Activated CD8-positive, alpha-beta memory T cell treated with anti-CD3 and anti-CD28 coated beads, Interleukin-2, amount 50 U/mL, for 24 hours (primary cell): ENCODE data around the gene PLIN4.
A peak's percentile ranks its signal among the peaks of the same experiment; 100 is the strongest.

ENCODE experiments used
- DNase-seq: peaks from one replicate; pipeline ENCODE4 v3.0.0-alpha.2; 2020; ENCODE audit errors: extremely low read depth

Gene PLIN4

GRCh38 chr19:4492337-4493103, 25.8 kb downstream of the PLIN4 start:
- no peak for DNase-seq

GRCh38 chr19:4491446-4491845, 26.8 kb downstream of the PLIN4 start:
- no peak for DNase-seq

- DNase-seq = no peak
Observed at GRCh38 chr19:4488496-4488895, 29.8 kb downstream of the PLIN4 start.

GRCh38 chr19:4487572-4487971, 30.7 kb downstream of the PLIN4 start:
- DNase-seq = no peak

GRCh38 chr19:4483385-4483784, 34.9 kb downstream of the PLIN4 start:
- DNase-seq = no peak

- no peak for DNase-seq
Observed at GRCh38 chr19:4482721-4483364, 35.4 kb downstream of the PLIN4 start.

- DNase-seq = no peak
Observed at GRCh38 chr19:4477034-4477801, 41.1 kb downstream of the PLIN4 start.

- no peak for DNase-seq
Observed at GRCh38 chr19:4474514-4475022, 43.7 kb downstream of the PLIN4 start.

- DNase-seq = no peak
Observed at GRCh38 chr19:4473763-4474513, 44.3 kb downstream of the PLIN4 start.

- no peak for DNase-seq
Observed at GRCh38 chr19:4473011-4473762, 45.1 kb downstream of the PLIN4 start.

- no peak for DNase-seq
Observed at GRCh38 chr19:4472174-4472974, 45.9 kb downstream of the PLIN4 start, which contains the start of gene HDGFL2. TSS of gene HDGFL2 (plus strand) at chr19:4472297. CDS start at chr19:4472351, 54 bp downstream.

GRCh38 chr19:4471403-4472173, 46.7 kb downstream of the PLIN4 start:
- peak; percentile 96 for DNase-seq

GRCh38 chr19:4467835-4468234, 50.5 kb downstream of the PLIN4 start:
- no peak for DNase-seq

GRCh38 chr19:4464815-4465581, 53.3 kb downstream of the PLIN4 start:
- DNase-seq = no peak

- DNase-seq = peak; percentile 90
Observed at GRCh38 chr19:4457654-4458395, 60.5 kb downstream of the PLIN4 start, which contains the start of gene UBXN6. TSS of gene UBXN6 (minus strand) at chr19:4457794. CDS start at chr19:4457697, 97 bp downstream.

- no peak for DNase-seq
Observed at GRCh38 chr19:4456843-4457653, 61.2 kb downstream of the PLIN4 start.

- DNase-seq = no peak
Observed at GRCh38 chr19:4456476-4456842, 61.8 kb downstream of the PLIN4 start.
